Activated T-cell treated with anti-CD3 and anti-CD28 coated beads, Interleukin-2, amount 50 U/mL, for 4 hours (primary cell): ENCODE results near the gene ZNF500. TPM values are rescaled to one million over a fixed set of nuclear protein-coding genes. Genes with fewer than 3 reads are reported as not detected.

Experiments used
- ATAC-seq, 2 donors: fragments of 200-7000 bp; cut with Tn5 transposase; one replicate each; pipeline ENCODE4 v1.10.0; 2021
- DNase-seq: peaks from one replicate; pipeline ENCODE4 v3.0.0-alpha.2; 2020
- H3K27me3 Mint-ChIP-seq: one replicate; pipeline ENCODE4 v1.8.0; 2021; ENCODE audit warnings: low read depth, mixed read lengths
- H3K36me3 Mint-ChIP-seq: one replicate; pipeline ENCODE4 v1.8.0; 2022; ENCODE audit warnings: mixed read lengths; ENCODE audit not compliant: insufficient read depth
- H3K4me1 Mint-ChIP-seq: one replicate; pipeline ENCODE4 v1.8.0; 2021; ENCODE audit warnings: low read depth, mixed read lengths
- H3K4me3 Mint-ChIP-seq: one replicate; pipeline ENCODE4 v1.8.0; 2021; ENCODE audit warnings: mild to moderate bottlenecking, moderate library complexity, mixed read lengths
- H3K9me3 Mint-ChIP-seq: one replicate; pipeline ENCODE4 v1.8.0; 2021; ENCODE audit warnings: mixed read lengths
- total RNA-seq, 3 donors: library from RNA; stranded (reverse); gene quantifications; one replicate each; pipeline ENCODE4 v1.2.1, GENCODE V29; 2021

ZNF500 gene
- total RNA-seq: 10 to 100 TPM; 10.3 to 12.4 (median 12.2) TPM

GRCh38 chr16:4766875-4767628 lies at the start of gene ZNF500:
Gene ZNF500 (minus strand): TSS chr16:4767162. CDS start chr16:4765978, 1,184 bp downstream.
- Mint-ChIP-seq H3K27me3 (no peaks in the 10 kb centered on the region), H3K4me1 (peaks cover 29% of the 10 kb centered on the region), H3K9me3 (no peaks in the 10 kb centered on the region), H3K36me3 (peaks cover 4% of the 10 kb centered on the region), H3K4me3 (peak within 1 kb of the TSS; percentile 89)
- ATAC-seq: peak; percentile 94
- DNase-seq: peak; percentile 98

- ATAC-seq: no peak
- Mint-ChIP-seq H3K27me3 (no peaks in the 10 kb centered on the region), H3K4me1 (no peaks in the 10 kb centered on the region), H3K9me3 (no peaks in the 10 kb centered on the region), H3K4me3 (no peak overlapping the region), H3K36me3 (peaks cover 47% of the 10 kb centered on the region)
- no peak for DNase-seq
Measured at GRCh38 chr16:4814542-4815173, 47.7 kb upstream of the ZNF500 start.

GRCh38 chr16:4814046-4814445 lies 47.1 kb upstream of the ZNF500 start:
- no peak for DNase-seq
- ATAC-seq: no peak
- Mint-ChIP-seq H3K4me1 (no peaks in the 10 kb centered on the region), H3K36me3 (peaks cover 45% of the 10 kb centered on the region), H3K4me3 (no peak overlapping the region), H3K9me3 (no peaks in the 10 kb centered on the region), H3K27me3 (no peaks in the 10 kb centered on the region)

- no peaks in the 10 kb centered on the region for H3K9me3 Mint-ChIP-seq
- peaks cover 40% of the 10 kb centered on the region for H3K36me3 Mint-ChIP-seq
- H3K27me3 Mint-ChIP-seq: no peaks in the 10 kb centered on the region
- DNase-seq (no peak), ATAC-seq (no peak)
- H3K4me3 Mint-ChIP-seq: no peak overlapping the region
- no peaks in the 10 kb centered on the region for H3K4me1 Mint-ChIP-seq
Measured at GRCh38 chr16:4813251-4814003, 46.5 kb upstream of the ZNF500 start.

GRCh38 chr16:4811773-4812172 lies 44.8 kb upstream of the ZNF500 start:
- Mint-ChIP-seq H3K27me3 (no peaks in the 10 kb centered on the region), H3K36me3 (peaks cover 43% of the 10 kb centered on the region), H3K9me3 (no peaks in the 10 kb centered on the region), H3K4me3 (no peak overlapping the region), H3K4me1 (no peaks in the 10 kb centered on the region)
- DNase-seq (no peak), ATAC-seq (no peak)

GRCh38 chr16:4811242-4811641 lies 44.3 kb upstream of the ZNF500 start:
- no peak for ATAC-seq
- H3K9me3 Mint-ChIP-seq: no peaks in the 10 kb centered on the region

GRCh38 chr16:4806280-4806679 lies 39.3 kb upstream of the ZNF500 start:
- Mint-ChIP-seq H3K4me1 (peaks cover 8% of the 10 kb centered on the region), H3K36me3 (peaks cover 21% of the 10 kb centered on the region), H3K9me3 (no peaks in the 10 kb centered on the region), H3K4me3 (no peak overlapping the region), H3K27me3 (no peaks in the 10 kb centered on the region)
- DNase-seq (no peak), ATAC-seq (no peak)

More at GRCh38 chr16:4811242-4811641, 44.3 kb upstream of the ZNF500 start:
- no peak for DNase-seq
- peaks cover 41% of the 10 kb centered on the region for H3K36me3 Mint-ChIP-seq
- H3K4me3 Mint-ChIP-seq: no peak overlapping the region
- no peaks in the 10 kb centered on the region for H3K4me1 Mint-ChIP-seq
- H3K27me3 Mint-ChIP-seq: no peaks in the 10 kb centered on the region

- ATAC-seq: no peak
- Mint-ChIP-seq H3K4me3 (no peak overlapping the region), H3K4me1 (peaks cover 14% of the 10 kb centered on the region), H3K9me3 (no peaks in the 10 kb centered on the region), H3K36me3 (peaks cover 14% of the 10 kb centered on the region), H3K27me3 (no peaks in the 10 kb centered on the region)
- no peak for DNase-seq
Measured at GRCh38 chr16:4805231-4805630, 38.3 kb upstream of the ZNF500 start.

GRCh38 chr16:4803898-4804762 lies 37.2 kb upstream of the ZNF500 start:
- H3K4me3 Mint-ChIP-seq: peak overlapping the region; percentile 49

GRCh38 chr16:4803401-4803844 lies 36.5 kb upstream of the ZNF500 start:
- H3K27me3 Mint-ChIP-seq: no peaks in the 10 kb centered on the region
- peaks cover 11% of the 10 kb centered on the region for H3K36me3 Mint-ChIP-seq
- H3K4me1 Mint-ChIP-seq: peaks cover 14% of the 10 kb centered on the region
- peak overlapping the region; percentile 78 for H3K4me3 Mint-ChIP-seq
- DNase-seq (no peak), ATAC-seq (no peak)
- H3K9me3 Mint-ChIP-seq: no peaks in the 10 kb centered on the region

More at GRCh38 chr16:4803898-4804762, 37.2 kb upstream of the ZNF500 start:
- Mint-ChIP-seq H3K9me3 (no peaks in the 10 kb centered on the region), H3K4me1 (peaks cover 14% of the 10 kb centered on the region), H3K36me3 (peaks cover 11% of the 10 kb centered on the region), H3K27me3 (no peaks in the 10 kb centered on the region)
- ATAC-seq (no peak), DNase-seq (no peak)

- Mint-ChIP-seq H3K27me3 (no peaks in the 10 kb centered on the region), H3K4me1 (peaks cover 14% of the 10 kb centered on the region), H3K4me3 (peak overlapping the region; percentile 78), H3K36me3 (peaks cover 11% of the 10 kb centered on the region), H3K9me3 (no peaks in the 10 kb centered on the region)
- DNase-seq (peak; percentile 84), ATAC-seq (peak; percentile 95 to 96)
Measured at GRCh38 chr16:4802659-4803287, 35.8 kb upstream of the ZNF500 start.

- Mint-ChIP-seq H3K36me3 (peaks cover 5% of the 10 kb centered on the region), H3K4me1 (peaks cover 14% of the 10 kb centered on the region), H3K4me3 (peak within 1 kb of the TSS; percentile 84), H3K27me3 (no peaks in the 10 kb centered on the region), H3K9me3 (no peaks in the 10 kb centered on the region)
- ATAC-seq: peak; percentile 69 to 70
- peak; percentile 69 for DNase-seq
Measured at GRCh38 chr16:4801962-4802658, 35.1 kb upstream of the ZNF500 start, which contains the start of gene ROGDI. Gene ROGDI (minus strand): TSS chr16:4802633. CDS start chr16:4802571, 62 bp downstream.
